GM19193 (cell line): ENCODE results near the gene E2F3.

Experiments
- POLR2A ChIP-seq: IDR thresholded peaks from 4 replicates; pipeline ENCODE4 v1.6.1; 2011; ENCODE audit not compliant: insufficient read depth, insufficient read length; ENCODE audit errors: extremely low read depth

Gene E2F3

GRCh38 chr6:20439558-20439957 lies 37.9 kb downstream of the E2F3 start:
- no peak for TF ChIP-seq POLR2A

GRCh38 chr6:20440296-20440695 lies 38.6 kb downstream of the E2F3 start:
- no peak for TF ChIP-seq POLR2A

GRCh38 chr6:20441236-20441635 lies 39.6 kb downstream of the E2F3 start:
- TF ChIP-seq POLR2A, result no peak

- no peak for TF ChIP-seq POLR2A
Measured at GRCh38 chr6:20441921-20442320, 40.2 kb downstream of the E2F3 start.

- no peak for TF ChIP-seq POLR2A
Measured at GRCh38 chr6:20444786-20445271, 43.1 kb downstream of the E2F3 start.

GRCh38 chr6:20447157-20447556 lies 45.5 kb downstream of the E2F3 start:
- TF ChIP-seq POLR2A, result no peak

GRCh38 chr6:20447581-20448132 lies 46.0 kb downstream of the E2F3 start:
- no peak for TF ChIP-seq POLR2A

GRCh38 chr6:20448828-20449227 lies 47.1 kb downstream of the E2F3 start:
- TF ChIP-seq POLR2A, result no peak

- TF ChIP-seq POLR2A, result no peak
Measured at GRCh38 chr6:20454204-20454824, 52.6 kb downstream of the E2F3 start.

GRCh38 chr6:20455251-20455940 lies 53.7 kb downstream of the E2F3 start:
- no peak for TF ChIP-seq POLR2A

GRCh38 chr6:20458027-20458894 lies 56.6 kb downstream of the E2F3 start:
- no peak for TF ChIP-seq POLR2A

- no peak for TF ChIP-seq POLR2A
Measured at GRCh38 chr6:20459682-20460081, 58.0 kb downstream of the E2F3 start.

GRCh38 chr6:20461576-20461975 lies 59.9 kb downstream of the E2F3 start:
- no peak for TF ChIP-seq POLR2A

GRCh38 chr6:20463396-20463795 lies 61.7 kb downstream of the E2F3 start:
- no peak for TF ChIP-seq POLR2A

GRCh38 chr6:20464041-20464440 lies 62.4 kb downstream of the E2F3 start:
- TF ChIP-seq POLR2A, result no peak
